ENCODE measurements around the gene LRRC61. TPM values are rescaled to one million over a fixed set of nuclear protein-coding genes. Genes with fewer than 3 reads are reported as not detected.

The LRRC61 gene
- total and polyA plus RNA-seq, 2 of the 13 experiments (the other 11 are each of a cell fraction or from before 2014, with no cell fraction given) = 33.0 to 34.8 TPM

GRCh38 chr7:150341263-150342120 is 18.3 kb downstream of the LRRC61 start, which contains the start of gene RARRES2 (continued):
- TF ChIP-seq SP1 (IDR thresholded peaks at IDR 0.05) = no peak
- TF ChIP-seq SP1 (CRISPR knock-in tag; IDR thresholded peaks at IDR 0.05) = no peak
- no peak for TF ChIP-seq CREM (IDR thresholded peaks at IDR 0.05)
- TF ChIP-seq CREM (CRISPR knock-in tag; IDR thresholded peaks at IDR 0.05) = no peak
- no peak for TF ChIP-seq ZNF10 (CRISPR knock-in tag; IDR thresholded peaks at IDR 0.05; ENCODE audit: borderline replicate concordance, low read depth)
- 0 out of 2 replicates have a peak, but pooled peaks have one; percentile 20 for TF ChIP-seq ZSCAN20 (CRISPR knock-in tag; IDR thresholded peaks at IDR 0.05; ENCODE audit: borderline replicate concordance)
- no peak for TF ChIP-seq ATF7-NPFF (CRISPR knock-in tag; IDR thresholded peaks at IDR 0.05; ENCODE audit: low read depth)
- no peak for TF ChIP-seq RBM39 (IDR thresholded peaks at IDR 0.05; ENCODE audit: low read depth, low read length, poor library complexity, severe bottlenecking)
- no peak for TF ChIP-seq ZSCAN21 (CRISPR knock-in tag; IDR thresholded peaks at IDR 0.05; ENCODE audit: borderline replicate concordance)
- TF ChIP-seq KDM1A (CRISPR knock-in tag; IDR thresholded peaks at IDR 0.05) = no peak
- TF ChIP-seq YEATS4 (CRISPR knock-in tag; IDR thresholded peaks at IDR 0.05; ENCODE audit: borderline replicate concordance) = 0 out of 2 replicates have a peak, but pooled peaks have one; percentile 42
- no peak for TF ChIP-seq NFATC3 (CRISPR knock-in tag; IDR thresholded peaks at IDR 0.05)
- no peak for TF ChIP-seq SRSF1 (optimal IDR thresholded peaks at IDR 0.05; ENCODE audit: low read depth, low read length)
- TF ChIP-seq ZNF747 (CRISPR knock-in tag; IDR thresholded peaks at IDR 0.05; ENCODE audit: borderline replicate concordance) = no peak
- TF ChIP-seq ZBTB20 (CRISPR knock-in tag; IDR thresholded peaks at IDR 0.05; ENCODE audit: borderline replicate concordance, low read depth) = no peak
- TF ChIP-seq KDM2A (CRISPR knock-in tag; IDR thresholded peaks at IDR 0.05; ENCODE audit: borderline replicate concordance, low read depth) = peak; percentile 61; the same call in 1 of the 2 replicates
- no peak for TF ChIP-seq ZBTB49 (CRISPR knock-in tag; IDR thresholded peaks at IDR 0.05; ENCODE audit: borderline replicate concordance)
- no peak for TF ChIP-seq KLF9 (CRISPR knock-in tag; IDR thresholded peaks at IDR 0.05; ENCODE audit: low read depth)
- no peak for TF ChIP-seq GPN1 (CRISPR knock-in tag; IDR thresholded peaks at IDR 0.05; ENCODE audit: borderline replicate concordance)
- no peak for TF ChIP-seq ZNF282 (IDR thresholded peaks at IDR 0.05; ENCODE audit: partially characterized antibody)
- TF ChIP-seq ASH2L (IDR thresholded peaks at IDR 0.05; ENCODE audit: insufficient read length, low read depth, low read length) = peak; percentile 12
- no peak for TF ChIP-seq RFX1 (IDR thresholded peaks at IDR 0.05)
- TF ChIP-seq DNMT3B (CRISPR knock-in tag; conservative IDR thresholded peaks at IDR 0.05) = no peak
- TF ChIP-seq ZNF839 (CRISPR knock-in tag; IDR thresholded peaks at IDR 0.05; ENCODE audit: borderline replicate concordance) = no peak
- TF ChIP-seq DBP (CRISPR knock-in tag; IDR thresholded peaks at IDR 0.05; ENCODE audit: not compliant biosample characterization) = no peak
- TF ChIP-seq ZNF776 (CRISPR knock-in tag; IDR thresholded peaks at IDR 0.05) = no peak
- no peak for TF ChIP-seq KLF15 (CRISPR knock-in tag; IDR thresholded peaks at IDR 0.05; ENCODE audit: borderline replicate concordance)

All from HepG2 (cell line).